ENCODE data around the gene GPR176. TPM values are rescaled to one million over a fixed set of nuclear protein-coding genes. Genes with fewer than 3 reads are reported as not detected.

The GPR176 gene
- total RNA-seq, 1 donor from 2014 or later: 7.2 TPM

DNA sequence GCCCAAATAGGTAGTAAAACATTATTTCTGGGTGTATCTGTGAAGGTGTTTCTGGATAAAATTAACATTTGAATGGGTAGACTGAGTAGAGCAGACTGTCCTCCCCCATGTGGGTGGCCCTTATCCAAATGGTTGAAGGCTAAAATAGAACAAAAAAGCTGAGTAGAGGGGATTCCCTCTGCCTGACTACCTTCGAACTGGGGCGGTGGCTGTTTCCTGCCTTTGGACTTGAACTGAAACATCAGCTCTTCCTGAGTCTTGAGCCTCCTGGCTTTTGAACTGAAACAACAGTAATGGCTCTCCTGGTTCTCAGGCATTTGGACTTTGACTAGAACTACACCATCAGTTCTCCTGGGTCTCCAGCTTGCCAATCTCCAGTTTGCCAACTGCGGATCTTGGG is 4.4 kb upstream of the GPR176 start:
- H3K4me3 Mint-ChIP-seq: no peak overlapping the region
- DNase-seq (ENCODE audit: extremely low spot score, unreplicated experiment): no peak
- H3K27me3 Mint-ChIP-seq: peaks cover 9% of the 10 kb centered on the region
- no peaks in the 10 kb centered on the region for H3K9me3 Mint-ChIP-seq
- H3K27ac Mint-ChIP-seq: no peak overlapping the region
- peaks cover 4% of the 10 kb centered on the region for H3K4me1 Mint-ChIP-seq (ENCODE audit: unreplicated experiment)
- no peaks in the 10 kb centered on the region for H3K36me3 Mint-ChIP-seq
- TF ChIP-seq, protein P1, sequence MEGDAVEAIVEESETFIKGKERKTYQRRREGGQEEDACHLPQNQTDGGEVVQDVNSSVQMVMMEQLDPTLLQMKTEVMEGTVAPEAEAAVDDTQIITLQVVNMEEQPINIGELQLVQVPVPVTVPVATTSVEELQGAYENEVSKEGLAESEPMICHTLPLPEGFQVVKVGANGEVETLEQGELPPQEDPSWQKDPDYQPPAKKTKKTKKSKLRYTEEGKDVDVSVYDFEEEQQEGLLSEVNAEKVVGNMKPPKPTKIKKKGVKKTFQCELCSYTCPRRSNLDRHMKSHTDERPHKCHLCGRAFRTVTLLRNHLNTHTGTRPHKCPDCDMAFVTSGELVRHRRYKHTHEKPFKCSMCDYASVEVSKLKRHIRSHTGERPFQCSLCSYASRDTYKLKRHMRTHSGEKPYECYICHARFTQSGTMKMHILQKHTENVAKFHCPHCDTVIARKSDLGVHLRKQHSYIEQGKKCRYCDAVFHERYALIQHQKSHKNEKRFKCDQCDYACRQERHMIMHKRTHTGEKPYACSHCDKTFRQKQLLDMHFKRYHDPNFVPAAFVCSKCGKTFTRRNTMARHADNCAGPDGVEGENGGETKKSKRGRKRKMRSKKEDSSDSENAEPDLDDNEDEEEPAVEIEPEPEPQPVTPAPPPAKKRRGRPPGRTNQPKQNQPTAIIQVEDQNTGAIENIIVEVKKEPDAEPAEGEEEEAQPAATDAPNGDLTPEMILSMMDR (conservative IDR thresholded peaks at IDR 0.05): no peak

DNA sequence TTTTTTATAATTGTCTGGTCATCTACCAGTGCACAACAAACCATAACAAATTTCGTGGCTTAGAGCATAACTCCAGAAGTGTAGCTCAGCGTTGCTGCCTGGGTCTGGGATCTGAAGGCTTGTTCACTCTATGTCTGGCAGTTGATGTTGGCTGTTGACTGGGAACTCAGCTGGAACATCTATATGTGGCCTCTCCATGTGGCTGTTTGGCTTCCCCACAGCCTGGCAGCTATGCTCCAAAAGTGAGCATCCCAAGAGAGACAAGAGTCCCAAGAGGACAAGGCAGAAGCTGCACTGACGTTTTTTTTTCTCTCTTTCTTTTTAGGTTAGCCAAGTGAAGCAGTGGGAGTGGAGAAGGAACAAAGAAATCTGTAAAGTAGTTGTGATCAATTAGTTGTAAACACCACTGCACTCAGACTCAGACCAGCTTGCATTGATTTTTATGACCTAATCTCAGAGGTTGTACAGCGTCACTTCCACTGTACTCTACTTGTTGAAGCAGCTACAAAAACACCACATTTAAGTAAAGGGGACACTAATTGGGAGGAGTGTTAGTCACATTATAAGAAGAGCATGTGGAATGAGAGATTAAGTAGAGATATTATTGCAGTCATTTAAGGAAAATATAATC is 2.5 kb upstream of the GPR176 start:
- Mint-ChIP-seq H3K9me3 (no peaks in the 10 kb centered on the region), H3K4me1 (ENCODE audit: unreplicated experiment) (peaks cover 4% of the 10 kb centered on the region), H3K27me3 (peaks cover 28% of the 10 kb centered on the region), H3K27ac (no peak overlapping the region), H3K4me3 (peak overlapping the region; percentile 53), H3K36me3 (no peaks in the 10 kb centered on the region)
- no peak for DNase-seq (ENCODE audit: extremely low spot score, unreplicated experiment)
- TF ChIP-seq, protein P1 (conservative IDR thresholded peaks at IDR 0.05): no peak

DNA sequence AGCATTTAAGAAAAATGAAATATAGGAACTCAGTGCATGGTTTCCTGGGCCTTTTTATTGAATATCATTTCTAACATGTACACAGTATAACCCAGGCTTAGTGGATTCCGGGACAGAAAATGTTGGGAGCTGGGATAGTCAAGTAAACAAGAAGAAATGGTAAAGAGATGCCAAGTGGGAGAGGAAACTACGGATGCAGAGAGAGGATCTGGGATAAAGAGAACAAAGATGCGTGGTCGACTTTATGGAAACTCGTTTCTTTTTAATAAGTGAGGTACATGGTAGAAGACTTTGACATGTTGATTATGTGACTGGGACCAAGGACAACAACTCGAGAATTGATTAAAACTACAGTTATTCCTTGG is 1.2 kb upstream of the GPR176 start:
- no peak for DNase-seq (ENCODE audit: extremely low spot score, unreplicated experiment)
- H3K9me3 Mint-ChIP-seq: no peaks in the 10 kb centered on the region
- peaks cover 4% of the 10 kb centered on the region for H3K4me1 Mint-ChIP-seq (ENCODE audit: unreplicated experiment)
- peak overlapping the region; percentile 91 for H3K4me3 Mint-ChIP-seq
- H3K36me3 Mint-ChIP-seq: no peaks in the 10 kb centered on the region
- peaks cover 38% of the 10 kb centered on the region for H3K27me3 Mint-ChIP-seq
- TF ChIP-seq, protein P1 (conservative IDR thresholded peaks at IDR 0.05): no peak
- H3K27ac Mint-ChIP-seq: peak overlapping the region; percentile 54

DNA sequence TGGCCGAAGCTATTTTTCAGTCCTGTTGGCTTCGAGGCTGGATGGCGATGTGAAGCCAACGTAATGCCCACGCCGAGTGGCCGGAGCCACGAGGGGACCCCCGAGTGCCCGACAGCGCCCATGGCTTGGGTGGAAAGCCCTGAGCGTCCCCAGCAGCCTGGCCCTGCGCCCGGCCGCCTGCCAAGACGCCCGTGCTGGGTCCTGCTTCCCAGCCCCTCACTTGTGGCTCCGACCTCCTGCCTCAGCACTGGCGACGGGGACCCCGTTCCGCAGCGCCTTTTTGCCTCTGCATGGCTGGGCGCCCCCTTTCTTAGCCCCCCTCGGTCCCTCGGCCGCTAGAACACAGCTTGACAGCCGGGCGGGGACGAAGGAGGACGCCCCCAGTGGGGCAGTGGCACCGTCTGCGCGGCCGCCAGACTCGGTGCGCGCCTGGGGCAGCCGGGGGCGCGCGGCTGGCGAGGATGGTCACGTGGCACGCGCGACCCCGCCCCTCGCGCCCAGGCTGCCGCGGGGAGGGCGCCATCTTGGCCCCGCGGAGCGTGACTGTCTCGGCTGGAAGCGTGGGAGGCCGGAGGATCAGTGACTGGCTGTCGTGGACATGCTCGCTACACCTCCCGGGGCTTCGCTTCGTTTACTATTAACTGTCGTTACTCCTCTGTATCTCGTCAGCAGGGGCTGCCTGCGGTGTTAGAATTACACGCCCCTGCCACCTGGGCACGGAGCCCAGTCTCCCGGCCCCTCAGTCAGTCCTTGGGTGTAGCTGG is 626 bp upstream of the GPR176 start:
- TF ChIP-seq, protein P1 (conservative IDR thresholded peaks at IDR 0.05): no peak
- Mint-ChIP-seq H3K9me3 (no peaks in the 10 kb centered on the region), H3K36me3 (no peaks in the 10 kb centered on the region), H3K27ac (peak overlapping the region; percentile 54), H3K4me1 (ENCODE audit: unreplicated experiment) (peaks cover 4% of the 10 kb centered on the region), H3K4me3 (peak overlapping the region; percentile 91), H3K27me3 (peaks cover 43% of the 10 kb centered on the region)
- DNase-seq (ENCODE audit: extremely low spot score, unreplicated experiment): peak; percentile 79

DNA sequence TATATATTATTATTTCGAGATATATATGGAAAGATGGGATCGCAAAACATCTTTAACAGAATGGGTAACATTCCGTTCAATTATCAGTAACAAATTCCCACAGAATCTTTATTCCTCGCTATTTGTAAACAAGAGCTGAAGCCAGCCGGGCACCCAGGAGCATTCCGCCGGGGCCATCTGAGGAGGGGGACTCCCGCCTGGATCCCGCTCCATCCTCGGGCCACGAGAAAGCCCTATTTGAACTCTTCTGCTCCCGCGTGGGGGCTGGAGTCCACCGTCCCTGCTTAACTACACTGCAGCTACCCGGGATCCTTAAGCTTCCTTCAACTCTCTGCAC is 687 bp downstream of the GPR176 start:
- peak overlapping the region; percentile 80 for H3K4me3 Mint-ChIP-seq
- TF ChIP-seq, protein P1 (conservative IDR thresholded peaks at IDR 0.05): no peak
- DNase-seq (ENCODE audit: extremely low spot score, unreplicated experiment): no peak
- H3K27me3 Mint-ChIP-seq: peaks cover 48% of the 10 kb centered on the region
- no peaks in the 10 kb centered on the region for H3K36me3 Mint-ChIP-seq
- no peak overlapping the region for H3K27ac Mint-ChIP-seq
- H3K4me1 Mint-ChIP-seq (ENCODE audit: unreplicated experiment): peaks cover 4% of the 10 kb centered on the region
- H3K9me3 Mint-ChIP-seq: peaks cover 8% of the 10 kb centered on the region

Data from type B pancreatic cell (in vitro differentiated cells).